AG04449 (cell line): ENCODE measurements around the gene MUSTN1.

Experiments used
- CTCF ChIA-PET: fragments of 350-600 bp; formaldehyde crosslinking; extraction: SDS; loops from one replicate; lab custom pipeline; 2021; ENCODE audit warnings: antibody characterized with exemption; lab: Yijun Ruan, JAX
- POLR2A ChIA-PET: fragments of 400-600, 350-600 bp; formaldehyde crosslinking; extraction: SDS; loops from one replicate; lab custom pipeline; 2020; ENCODE audit warnings: antibody characterized with exemption, inconsistent platforms; lab: Yijun Ruan, JAX
- DNase-seq: peaks from one replicate; pipeline ENCODE4 v3.0.0-alpha.2; 2010; ENCODE audit warnings: low read depth, low spot score
- H3K4me3 ChIP-seq: 2 replicates; pipeline ENCODE4 v1.5.1; 2011; ENCODE audit warnings: low read depth, mild to moderate bottlenecking, control low read depth, low read length
- TF ChIP-seq, protein P1 (sequence below): IDR thresholded peaks from one replicate; pipeline ENCODE4 v1.5.1; 2011; ENCODE audit warnings: mild to moderate bottlenecking, moderate library complexity, low read length, control low read depth, inconsistent platforms; ENCODE audit not compliant: insufficient read depth; ENCODE audit errors: missing control alignments

MUSTN1 gene

DNA sequence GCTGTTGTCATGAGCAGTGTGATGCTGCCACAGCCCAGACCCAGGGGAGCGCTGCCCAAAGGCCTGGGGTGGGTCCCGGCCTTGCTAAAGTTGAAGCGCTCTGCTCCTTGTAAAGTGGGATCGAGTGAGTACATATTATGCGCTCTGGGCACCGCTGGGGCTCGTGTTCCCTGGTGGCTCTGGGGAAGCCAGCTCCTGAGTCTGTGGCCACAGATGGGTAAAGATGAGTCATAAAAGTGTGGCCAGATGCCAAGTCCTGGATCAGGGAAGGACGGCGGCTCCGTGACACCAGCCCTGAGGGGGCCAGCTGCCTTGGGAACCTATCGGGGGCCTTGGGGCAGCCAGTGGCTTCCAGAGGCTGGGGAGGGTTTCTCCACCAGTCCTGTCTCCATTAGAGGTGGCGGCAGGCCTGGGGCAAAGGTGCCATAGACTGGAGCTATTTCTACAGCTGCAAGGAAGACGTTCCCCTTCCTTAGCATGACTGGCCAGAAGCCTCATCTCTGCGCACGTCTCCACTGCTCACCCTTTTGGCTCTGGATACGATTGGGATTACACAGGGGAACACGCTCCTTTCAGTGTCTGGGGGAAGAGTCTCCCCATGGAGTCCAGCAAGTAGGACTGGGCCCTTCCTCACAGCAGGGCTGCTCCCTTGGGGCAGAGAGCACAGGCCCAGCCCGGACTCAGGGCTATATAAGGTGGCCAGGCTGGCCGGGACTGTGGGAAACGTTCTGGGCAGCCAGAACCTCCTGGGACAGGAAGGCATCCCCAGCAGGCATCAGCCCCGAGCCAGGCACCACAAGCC lies 3.1 kb downstream of the MUSTN1 start:
- TF ChIP-seq, protein P1, sequence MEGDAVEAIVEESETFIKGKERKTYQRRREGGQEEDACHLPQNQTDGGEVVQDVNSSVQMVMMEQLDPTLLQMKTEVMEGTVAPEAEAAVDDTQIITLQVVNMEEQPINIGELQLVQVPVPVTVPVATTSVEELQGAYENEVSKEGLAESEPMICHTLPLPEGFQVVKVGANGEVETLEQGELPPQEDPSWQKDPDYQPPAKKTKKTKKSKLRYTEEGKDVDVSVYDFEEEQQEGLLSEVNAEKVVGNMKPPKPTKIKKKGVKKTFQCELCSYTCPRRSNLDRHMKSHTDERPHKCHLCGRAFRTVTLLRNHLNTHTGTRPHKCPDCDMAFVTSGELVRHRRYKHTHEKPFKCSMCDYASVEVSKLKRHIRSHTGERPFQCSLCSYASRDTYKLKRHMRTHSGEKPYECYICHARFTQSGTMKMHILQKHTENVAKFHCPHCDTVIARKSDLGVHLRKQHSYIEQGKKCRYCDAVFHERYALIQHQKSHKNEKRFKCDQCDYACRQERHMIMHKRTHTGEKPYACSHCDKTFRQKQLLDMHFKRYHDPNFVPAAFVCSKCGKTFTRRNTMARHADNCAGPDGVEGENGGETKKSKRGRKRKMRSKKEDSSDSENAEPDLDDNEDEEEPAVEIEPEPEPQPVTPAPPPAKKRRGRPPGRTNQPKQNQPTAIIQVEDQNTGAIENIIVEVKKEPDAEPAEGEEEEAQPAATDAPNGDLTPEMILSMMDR: no peak
- ChIA-PET CTCF (interaction anchor here (0.7 kb wide), 1 partner anchor 15 kb away, joined by 3 read pairs; no protein-coding TSS in a partner anchor), POLR2A (no interaction called here)
- H3K4me3 ChIP-seq: no peak overlapping the region
- DNase-seq: no peak

DNA sequence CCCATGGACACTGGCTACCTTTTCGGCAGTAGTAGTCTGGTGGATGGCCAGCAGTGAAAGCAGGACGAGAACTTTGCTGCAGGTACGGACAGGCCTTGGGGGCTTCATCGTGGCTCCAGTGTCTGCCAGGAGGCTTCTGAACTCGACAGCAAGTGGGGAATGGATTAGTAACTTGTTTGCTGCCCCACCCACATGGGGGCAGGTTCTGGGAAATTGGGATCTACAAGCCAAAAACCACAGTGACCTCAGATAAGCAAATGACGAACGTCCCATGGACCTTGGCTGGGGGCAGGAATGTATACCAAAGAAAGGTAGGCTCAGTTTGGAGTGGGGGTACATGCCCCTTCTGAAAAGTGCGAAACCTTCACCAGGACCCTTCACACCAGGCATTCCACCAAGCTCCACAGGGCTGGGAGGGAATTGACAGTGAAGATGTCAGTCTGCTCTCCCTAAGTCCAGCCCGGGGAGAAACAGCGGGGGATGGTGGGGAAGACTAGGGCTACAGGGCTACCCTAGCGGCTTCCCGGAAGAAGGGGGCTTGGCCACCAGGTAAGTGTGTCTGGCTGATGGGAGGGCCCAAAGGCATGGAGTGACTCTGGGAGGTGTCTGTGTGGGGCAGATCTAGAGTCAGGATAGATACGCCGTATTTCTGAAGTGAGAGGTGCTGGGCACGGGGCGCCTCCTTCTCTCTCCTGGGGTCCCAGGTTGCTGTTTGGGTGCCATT lies 4.1 kb downstream of the MUSTN1 start, which contains the start of gene ITIH4:
Gene ITIH4 (minus strand): TSS at position 138 of the 724 bp plus-strand sequence. CDS start 30 bp downstream, at position 108.
- CTCF ChIA-PET: no interaction called here
- no peak within 1 kb of the TSS for H3K4me3 ChIP-seq
- POLR2A ChIA-PET: no interaction called here
- TF ChIP-seq, protein P1: no peak
- no peak for DNase-seq

DNA sequence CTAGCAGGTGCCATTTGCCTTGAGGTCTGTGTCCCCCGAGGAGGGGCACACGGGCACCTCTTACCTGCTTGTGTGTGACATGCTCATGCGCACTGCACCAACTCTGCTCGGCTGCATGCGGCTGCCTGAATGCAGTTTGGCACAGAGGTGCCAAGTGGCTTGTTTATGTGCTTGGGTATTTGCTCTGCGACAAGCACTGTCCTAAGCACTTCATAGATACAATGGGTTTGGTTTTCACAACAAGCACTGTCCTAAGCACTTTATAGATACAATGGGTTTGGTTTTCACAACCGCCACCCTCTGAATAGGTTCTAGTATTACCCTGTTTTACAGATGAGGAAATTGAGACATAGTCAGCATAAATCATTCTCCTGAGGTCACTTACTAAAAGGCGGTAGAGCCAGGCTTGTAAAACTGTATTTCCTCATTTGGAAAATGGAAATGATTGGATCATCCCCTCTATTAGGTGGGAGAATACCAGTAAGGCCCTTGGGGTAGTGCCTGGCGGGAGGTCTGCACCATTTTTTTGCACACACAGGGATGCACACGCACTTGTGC lies 4.8 kb downstream of the MUSTN1 start:
- no peak overlapping the region for H3K4me3 ChIP-seq
- no peak for DNase-seq
- ChIA-PET CTCF (no interaction called here), POLR2A (no interaction called here)
- TF ChIP-seq, protein P1: no peak

DNA sequence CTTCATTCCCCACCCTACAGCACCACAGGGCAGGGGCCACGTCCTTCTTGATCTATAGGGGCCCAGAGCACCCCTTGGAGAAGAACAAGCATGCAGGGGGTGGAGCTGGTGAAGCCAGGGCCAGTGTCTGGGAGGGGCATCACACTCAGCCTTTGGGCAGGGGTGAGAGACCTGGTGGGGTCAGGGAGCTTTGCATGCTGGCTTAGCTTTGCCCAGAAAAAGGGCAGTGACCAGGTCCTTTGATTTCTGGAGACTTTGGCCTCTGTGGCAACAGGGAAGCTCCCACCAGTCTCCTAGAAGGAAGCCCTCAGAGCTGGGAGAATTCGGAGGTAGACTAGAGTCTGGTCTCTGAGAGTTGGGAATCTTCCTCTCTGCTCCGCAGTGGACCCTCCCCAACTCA lies 5.3 kb downstream of the MUSTN1 start:
- CTCF ChIA-PET: no interaction called here
- H3K4me3 ChIP-seq: no peak overlapping the region
- TF ChIP-seq, protein P1: no peak
- POLR2A ChIA-PET: no interaction called here
- DNase-seq: no peak

DNA sequence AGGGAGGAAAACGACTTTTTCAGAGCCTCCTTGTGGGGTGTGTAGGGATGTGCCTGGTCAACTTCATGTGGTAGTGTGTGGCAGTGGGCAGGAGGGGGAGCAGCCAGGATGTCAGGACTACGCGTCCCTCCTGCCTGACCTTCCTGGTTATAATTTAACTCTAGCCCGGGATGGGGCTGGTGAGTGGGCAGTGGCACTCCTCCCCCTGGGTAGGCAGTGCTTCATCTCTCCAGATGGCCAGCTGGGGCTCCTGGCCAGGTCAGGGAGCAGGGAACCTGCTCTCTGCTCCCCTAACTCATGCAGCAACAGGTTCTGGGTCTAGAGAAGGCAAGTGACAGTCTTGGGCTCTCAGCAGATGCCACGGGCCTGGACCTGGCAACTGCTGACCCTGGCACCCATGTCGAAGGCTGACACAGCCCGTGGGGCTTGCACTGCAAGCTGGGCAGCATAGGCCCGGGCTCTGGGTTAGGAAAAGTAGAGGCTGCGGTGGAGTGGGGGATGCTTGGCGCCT lies 6.9 kb downstream of the MUSTN1 start:
- no peak overlapping the region for H3K4me3 ChIP-seq
- DNase-seq: no peak
- ChIA-PET CTCF (interaction anchor here (1.0 kb wide), 2 partner anchors 9 to 15 kb away, joined by 3 to 4 read pairs; no protein-coding TSS in a partner anchor), POLR2A (no interaction called here)
- TF ChIP-seq, protein P1: no peak
